22Rv1 (cell line): ENCODE results near the gene BASP1.

Experiments used
- H3K27ac ChIP-seq: fragments of 450-650 bp; 2 replicates; pipeline ENCODE4 v1.5.1; 2017
- ZFX ChIP-seq: fragments of 450-650 bp; IDR thresholded peaks from 2 replicates; pipeline ENCODE4 v1.6.1; 2017; ENCODE audit warnings: antibody characterized with exemption, borderline replicate concordance
- TF ChIP-seq, protein P1 (sequence below): fragments of 450-650 bp; IDR thresholded peaks from 2 replicates; pipeline ENCODE4 v1.5.1; 2017; ENCODE audit warnings: mild to moderate bottlenecking

The BASP1 gene

DNA sequence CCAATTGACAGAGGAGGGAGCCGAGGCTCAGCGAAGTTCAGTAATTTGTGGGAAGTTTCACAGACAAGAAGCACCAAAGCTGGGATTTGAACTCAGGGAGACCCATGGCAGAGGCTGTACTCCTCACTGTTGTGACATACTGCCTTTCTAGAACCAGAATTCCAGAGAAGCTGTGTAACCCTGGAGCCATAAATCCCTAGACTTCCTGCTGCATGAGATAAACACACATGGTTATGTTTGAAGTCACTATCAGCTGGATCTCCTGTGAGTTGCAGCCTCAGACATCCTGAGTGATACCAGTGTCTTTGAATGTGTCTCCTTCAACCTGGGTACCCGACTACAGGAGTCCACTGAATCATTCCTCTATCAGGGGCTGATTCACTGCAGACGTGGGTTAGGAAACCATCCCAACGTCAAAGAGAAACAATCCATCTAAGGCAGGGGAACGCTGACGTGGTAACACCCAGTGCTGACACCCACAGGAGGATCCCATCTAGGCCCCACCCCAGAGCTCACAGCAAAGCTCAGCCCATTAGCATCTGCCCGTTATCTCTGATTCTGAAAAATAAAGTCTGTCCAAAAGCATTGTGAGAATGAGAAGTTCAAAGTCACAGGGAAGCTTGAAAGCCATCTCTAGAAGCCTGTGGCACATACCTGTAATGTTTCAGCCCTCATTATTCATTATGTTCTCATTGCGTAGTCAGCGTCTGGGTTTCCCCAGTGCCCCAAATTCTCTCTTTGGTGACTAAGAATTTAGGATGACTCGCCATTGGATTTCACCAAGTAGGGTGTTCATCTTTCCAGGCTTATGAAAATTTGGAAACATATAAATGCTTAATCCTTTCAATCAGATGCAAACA is 36.3 kb upstream of the BASP1 start:
- H3K27ac ChIP-seq, result no peak overlapping the region
- TF ChIP-seq, protein P1, sequence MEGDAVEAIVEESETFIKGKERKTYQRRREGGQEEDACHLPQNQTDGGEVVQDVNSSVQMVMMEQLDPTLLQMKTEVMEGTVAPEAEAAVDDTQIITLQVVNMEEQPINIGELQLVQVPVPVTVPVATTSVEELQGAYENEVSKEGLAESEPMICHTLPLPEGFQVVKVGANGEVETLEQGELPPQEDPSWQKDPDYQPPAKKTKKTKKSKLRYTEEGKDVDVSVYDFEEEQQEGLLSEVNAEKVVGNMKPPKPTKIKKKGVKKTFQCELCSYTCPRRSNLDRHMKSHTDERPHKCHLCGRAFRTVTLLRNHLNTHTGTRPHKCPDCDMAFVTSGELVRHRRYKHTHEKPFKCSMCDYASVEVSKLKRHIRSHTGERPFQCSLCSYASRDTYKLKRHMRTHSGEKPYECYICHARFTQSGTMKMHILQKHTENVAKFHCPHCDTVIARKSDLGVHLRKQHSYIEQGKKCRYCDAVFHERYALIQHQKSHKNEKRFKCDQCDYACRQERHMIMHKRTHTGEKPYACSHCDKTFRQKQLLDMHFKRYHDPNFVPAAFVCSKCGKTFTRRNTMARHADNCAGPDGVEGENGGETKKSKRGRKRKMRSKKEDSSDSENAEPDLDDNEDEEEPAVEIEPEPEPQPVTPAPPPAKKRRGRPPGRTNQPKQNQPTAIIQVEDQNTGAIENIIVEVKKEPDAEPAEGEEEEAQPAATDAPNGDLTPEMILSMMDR, result no peak
- no peak for TF ChIP-seq ZFX

DNA sequence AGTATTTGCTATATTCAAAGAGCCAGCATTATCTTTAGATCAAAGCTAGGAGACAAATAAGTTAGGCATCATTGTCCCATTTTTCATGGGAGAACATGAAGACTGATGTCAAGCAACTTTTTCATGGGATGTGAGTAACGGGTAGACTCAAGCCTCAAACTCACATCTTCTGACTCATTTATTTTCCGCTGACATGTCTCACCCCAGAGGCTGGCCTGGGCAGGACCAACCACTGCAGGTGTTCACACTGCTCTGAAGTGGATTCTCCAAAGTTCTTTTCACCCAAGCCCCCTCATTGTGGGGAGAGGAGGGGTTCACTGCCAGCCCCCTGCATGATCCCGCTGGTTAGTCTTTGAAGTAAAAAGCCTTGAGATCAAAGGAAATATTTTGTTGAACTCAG is 34.9 kb upstream of the BASP1 start:
- no peak overlapping the region for H3K27ac ChIP-seq

DNA sequence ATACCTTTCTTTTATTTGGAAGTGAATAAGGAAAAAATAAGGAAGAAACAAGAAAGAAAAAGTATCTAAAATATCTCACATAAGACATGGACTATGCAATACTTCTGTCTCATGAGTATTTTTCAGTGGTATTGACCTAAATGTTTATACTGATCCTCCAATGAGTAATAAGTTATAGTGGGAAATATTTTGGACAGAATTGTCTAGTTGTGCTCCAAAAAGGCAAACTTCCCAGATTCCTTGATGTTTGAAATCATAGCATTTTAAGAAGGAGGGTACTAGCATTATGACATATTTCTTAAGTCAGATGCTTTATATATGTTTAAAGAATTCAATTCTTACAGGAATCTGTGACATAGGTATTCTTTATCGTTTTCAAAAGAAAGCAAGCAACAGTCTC is 34.5 kb upstream of the BASP1 start:
- H3K27ac ChIP-seq, result no peak overlapping the region
- TF ChIP-seq, protein P1, result no peak
- TF ChIP-seq ZFX, result no peak

More for the DNA sequence above, 34.9 kb upstream of the BASP1 start:
- no peak for TF ChIP-seq ZFX
- TF ChIP-seq, protein P1, result no peak

DNA sequence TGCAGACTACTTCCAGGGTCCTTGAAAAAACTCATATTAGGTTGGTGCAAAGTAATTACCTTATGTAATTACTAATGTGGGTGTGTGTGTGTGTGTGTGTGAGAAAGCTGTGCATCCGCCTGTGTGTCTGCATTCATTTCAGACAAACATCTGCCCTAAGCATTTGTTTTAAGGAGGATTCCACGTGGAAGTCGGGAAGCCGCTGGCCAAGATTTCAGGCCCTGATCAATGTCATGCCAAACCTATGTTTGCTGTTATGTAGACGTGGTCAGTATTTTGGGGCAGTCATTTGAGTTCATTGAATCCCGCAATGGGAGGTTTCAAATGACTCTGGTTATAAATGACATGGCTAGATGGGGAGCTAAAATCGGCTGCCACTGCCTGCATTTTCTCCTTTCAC is 33.6 kb upstream of the BASP1 start:
- H3K27ac ChIP-seq, result no peak overlapping the region
- TF ChIP-seq, protein P1, result no peak
- TF ChIP-seq ZFX, result no peak

DNA sequence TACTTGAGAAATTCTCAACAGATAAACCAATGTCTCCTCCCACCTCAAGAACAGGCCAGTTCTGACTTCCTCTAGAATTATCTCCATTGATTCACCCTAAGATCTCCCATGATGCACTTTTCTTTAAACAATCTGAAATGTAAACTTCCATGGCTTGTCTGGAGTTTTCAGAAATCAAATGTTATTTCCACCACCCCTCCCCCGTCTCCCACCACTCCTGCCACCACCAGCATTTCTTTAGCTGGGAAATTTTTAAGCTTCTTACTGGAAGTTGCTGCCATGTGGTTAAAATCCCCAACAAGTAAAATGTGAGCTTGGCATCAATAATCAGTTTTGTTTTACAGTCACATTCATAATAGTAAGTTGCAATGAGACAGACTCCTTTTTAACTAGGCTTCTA is 32.8 kb upstream of the BASP1 start:
- H3K27ac ChIP-seq, result no peak overlapping the region
- TF ChIP-seq, protein P1, result no peak
- TF ChIP-seq ZFX, result no peak

DNA sequence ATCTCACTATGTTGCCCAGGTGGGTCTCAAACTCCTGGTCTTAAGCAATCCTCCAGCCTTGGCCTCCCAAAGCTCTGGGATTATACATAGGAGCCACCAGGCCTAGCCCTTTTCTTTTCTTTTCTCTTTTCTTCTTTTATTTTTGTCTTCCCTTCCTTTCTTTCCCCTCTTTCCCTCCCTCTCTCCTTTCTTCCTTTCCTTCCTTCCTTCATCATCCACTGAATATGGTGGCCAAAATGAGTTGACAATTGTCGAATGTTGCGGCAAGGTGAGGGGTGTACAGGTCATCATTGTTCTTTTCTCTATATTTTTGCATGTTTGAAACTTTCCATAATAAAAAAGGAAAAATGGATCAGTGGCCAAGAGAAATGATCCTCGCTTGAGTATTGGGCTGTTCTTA is 32.1 kb upstream of the BASP1 start:
- H3K27ac ChIP-seq, result no peak overlapping the region
- TF ChIP-seq ZFX, result no peak
- TF ChIP-seq, protein P1, result no peak

DNA sequence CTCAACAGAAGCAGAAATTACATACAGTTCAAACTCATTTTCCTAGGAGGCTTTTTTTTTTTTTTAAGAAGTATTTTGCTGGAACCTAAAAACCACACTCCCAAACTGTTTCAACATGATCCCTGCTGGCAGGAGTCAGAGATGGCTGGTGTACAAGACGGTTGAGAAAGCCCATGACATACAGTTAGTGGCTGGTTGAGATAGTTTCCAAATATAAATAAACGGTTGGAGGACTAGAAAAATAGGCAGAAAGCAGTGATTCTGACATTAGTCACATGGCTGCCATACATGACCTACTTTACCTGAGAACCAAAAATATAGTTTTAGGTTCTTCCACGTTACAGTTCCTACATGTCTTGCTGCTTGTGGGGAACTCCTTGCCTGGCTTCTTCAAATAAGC is 31.7 kb upstream of the BASP1 start:
- TF ChIP-seq ZFX, result no peak
- TF ChIP-seq, protein P1, result no peak
- no peak overlapping the region for H3K27ac ChIP-seq
